Left colon (tissue), 2 donors: ENCODE measurements around the gene AKR1B1. TPM values are rescaled to one million over a fixed set of nuclear protein-coding genes. Genes with fewer than 3 reads are reported as not detected.

Experiments
- ATAC-seq: fragments of 200-7000 bp; cut with Tn5 transposase; one replicate; pipeline ENCODE4 v1.9.1; 2020; ENCODE audit warnings: mild to moderate bottlenecking, moderate library complexity
- DNase-seq, 2 donors: peaks; one replicate each; pipeline ENCODE4 v3.0.0-alpha.2; 2020
- intact Hi-C, 2 donors: fragments of 100-400 bp; cut with DNase I in 1 of 2; cut with micrococcal nuclease in 1 of 2; formaldehyde crosslinking; loops; one replicate each; pipeline versions ENCODE4 v1.11.2 to v1.14.0; 2022; cut with DNase I, micrococcal nuclease
- total RNA-seq, 2 donors: library from RNA; stranded (reverse); fragmentation: NEBNext Ultra II Directional; extraction: Animal tissue kit (Norgen Biotek cat#: 25700); gene quantifications; one replicate each; pipeline ENCODE4 v1.2.1, GENCODE V29; 2021
- donor health status: DM: no; HTN: no; CAD: no.
- donor health status: DM: yes; HTN: yes; CAD: no.

AKR1B1 gene
- total RNA-seq, 2 donors from 2014 or later, result 12.7 to 26.8 TPM

- DNase-seq (no peak), ATAC-seq (no peak)
- intact Hi-C loops, result no loop called here
Measured at GRCh38 chr7:134473861-134474291, 15.0 kb upstream of the AKR1B1 start.

- no peak for ATAC-seq
- no peak for DNase-seq
- intact Hi-C loops, result no loop called here
Measured at GRCh38 chr7:134472572-134473244, 13.8 kb upstream of the AKR1B1 start.

GRCh38 chr7:134470864-134471263 lies 12.0 kb upstream of the AKR1B1 start:
- intact Hi-C loops, result no loop called here
- DNase-seq (no peak), ATAC-seq (no peak)

- intact Hi-C loops, result no loop called here
- ATAC-seq, result no peak
Measured at GRCh38 chr7:134469622-134470021, 10.7 kb upstream of the AKR1B1 start.

GRCh38 chr7:134468475-134468874 lies 9.6 kb upstream of the AKR1B1 start:
- intact Hi-C loops, result no loop called here

More at GRCh38 chr7:134469622-134470021, 10.7 kb upstream of the AKR1B1 start:
- no peak for DNase-seq

GRCh38 chr7:134468054-134468453 lies 9.2 kb upstream of the AKR1B1 start:
- ATAC-seq (no peak), DNase-seq (no peak)
- intact Hi-C loops, result no loop called here

More at GRCh38 chr7:134468475-134468874, 9.6 kb upstream of the AKR1B1 start:
- ATAC-seq (no peak), DNase-seq (no peak)

GRCh38 chr7:134465491-134465890 lies 6.6 kb upstream of the AKR1B1 start:
- ATAC-seq, result no peak
- intact Hi-C loops, result no loop called here
- DNase-seq, result no peak

GRCh38 chr7:134464496-134464895 lies 5.6 kb upstream of the AKR1B1 start:
- no peak for DNase-seq
- intact Hi-C loops, result no loop called here
- no peak for ATAC-seq

GRCh38 chr7:134463751-134464150 lies 4.9 kb upstream of the AKR1B1 start:
- intact Hi-C loops, result no loop called here
- no peak for DNase-seq
- ATAC-seq, result no peak

- ATAC-seq, result no peak
Measured at GRCh38 chr7:134462337-134462925, 3.5 kb upstream of the AKR1B1 start.

GRCh38 chr7:134461916-134462315 lies 3.0 kb upstream of the AKR1B1 start:
- ATAC-seq, result no peak
- intact Hi-C loops, result no loop called here

More at GRCh38 chr7:134462337-134462925, 3.5 kb upstream of the AKR1B1 start:
- intact Hi-C loops, result no loop called here
- DNase-seq, result no peak

GRCh38 chr7:134459981-134460380 lies 1.1 kb upstream of the AKR1B1 start:
- intact Hi-C loops, result no loop called here
- DNase-seq (no peak), ATAC-seq (no peak)

More at GRCh38 chr7:134461916-134462315, 3.0 kb upstream of the AKR1B1 start:
- no peak for DNase-seq

GRCh38 chr7:134458341-134458805 lies 527 bp downstream of the AKR1B1 start:
- peak; percentile 32 to 65 for DNase-seq
- ATAC-seq, result peak; percentile 69

GRCh38 chr7:134457210-134457609 lies 1.7 kb downstream of the AKR1B1 start:
- no peak for DNase-seq
- intact Hi-C loops, result no loop called here
- ATAC-seq, result no peak

More at GRCh38 chr7:134458341-134458805, 527 bp downstream of the AKR1B1 start:
- intact Hi-C loops, result no loop called here

GRCh38 chr7:134454277-134454676 lies 4.6 kb downstream of the AKR1B1 start:
- no peak for ATAC-seq
- DNase-seq, result no peak
- intact Hi-C loops, result no loop called here

GRCh38 chr7:134453518-134453917 lies 5.4 kb downstream of the AKR1B1 start:
- no peak for ATAC-seq
- intact Hi-C loops, result no loop called here
- no peak for DNase-seq

- intact Hi-C loops, result no loop called here
- ATAC-seq, result peak; percentile 41
- no peak for DNase-seq
Measured at GRCh38 chr7:134452991-134453473, 5.9 kb downstream of the AKR1B1 start.

GRCh38 chr7:134452419-134452838 lies 6.5 kb downstream of the AKR1B1 start:
- intact Hi-C loops, result no loop called here
- DNase-seq (no peak), ATAC-seq (no peak)

- ATAC-seq (no peak), DNase-seq (no peak)
- intact Hi-C loops, result no loop called here
Measured at GRCh38 chr7:134451656-134452055, 7.2 kb downstream of the AKR1B1 start.

- ATAC-seq, result peak; percentile 88
- intact Hi-C loops, result no loop called here
- peak; percentile 31 to 48 for DNase-seq
Measured at GRCh38 chr7:134450294-134451000, 8.5 kb downstream of the AKR1B1 start.
